Fibroblast of mammary gland (primary cell): ENCODE measurements around the gene RBM20.
"Not testable (repeated sequence)": the region's sequence is repeated elsewhere in the genome, so short reads cannot be mapped to it uniquely, and the experiment has no call there.

Experiments
- DNase-seq: peaks from one replicate; pipeline ENCODE4 v3.0.0-alpha.2; 2010; ENCODE audit warnings: low read depth
- H3K4me3 ChIP-seq: 2 replicates; pipeline ENCODE4 v1.5.1; 2011; ENCODE audit warnings: low read depth, mild to moderate bottlenecking, low read length, moderate library complexity; ENCODE audit not compliant: control insufficient read depth
- CTCF ChIP-seq: conservative IDR thresholded peaks from 2 replicates; pipeline ENCODE4 v1.5.1; 2011; ENCODE audit warnings: low read depth, low read length, inconsistent platforms; ENCODE audit not compliant: control insufficient read depth, insufficient read depth

RBM20 gene

GRCh38 chr10:110865186-110865808 lies 221.2 kb downstream of the RBM20 start:
- no peak overlapping the region for H3K4me3 ChIP-seq
- peak; percentile 66 for DNase-seq
- no peak for TF ChIP-seq CTCF

- no peak for DNase-seq
- H3K4me3 ChIP-seq = no peak overlapping the region
- TF ChIP-seq CTCF = no peak
Measured at GRCh38 chr10:110865809-110866482, 221.8 kb downstream of the RBM20 start.

GRCh38 chr10:110867011-110867806 lies 223.1 kb downstream of the RBM20 start:
- DNase-seq, H3K4me3 ChIP-seq: not testable (repeated sequence)

- no peak for TF ChIP-seq CTCF
- no peak for DNase-seq
- H3K4me3 ChIP-seq = no peak overlapping the region
Measured at GRCh38 chr10:110867807-110868465, 223.8 kb downstream of the RBM20 start.

- no peak for TF ChIP-seq CTCF
- no peak for DNase-seq
- no peak overlapping the region for H3K4me3 ChIP-seq
Measured at GRCh38 chr10:110868981-110869380, 224.8 kb downstream of the RBM20 start.

- TF ChIP-seq CTCF = no peak
- DNase-seq = peak; percentile 34
- peak overlapping the region; percentile 80 for H3K4me3 ChIP-seq
Measured at GRCh38 chr10:110870823-110871297, 226.7 kb downstream of the RBM20 start.
